ENCODE measurements around the gene COG5.

DNA sequence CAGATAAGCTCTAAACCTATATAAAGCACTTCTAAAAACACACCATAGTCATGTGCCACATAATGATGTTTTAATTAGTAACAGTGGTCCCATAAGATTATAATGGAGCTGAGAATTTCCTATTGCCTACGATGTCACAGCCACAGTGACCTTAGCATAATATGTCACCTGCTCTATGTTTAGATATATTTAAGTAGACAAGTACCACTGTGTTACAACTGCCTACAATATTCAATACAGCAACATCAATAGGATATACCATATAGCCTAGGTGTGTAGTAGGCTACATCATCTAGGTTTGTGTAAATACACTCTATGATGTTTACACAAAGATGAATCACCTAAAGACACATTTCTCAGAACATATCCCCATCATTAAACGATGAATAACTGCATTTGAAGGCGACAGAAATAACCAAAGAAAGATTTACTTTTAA lies 69.4 kb downstream of the COG5 start:
- TF ChIP-seq SPI1 (IDR thresholded peaks at IDR 0.05; ENCODE audit: borderline replicate concordance, insufficient read depth, low read depth, low read length) (no peak), POLR2AphosphoS2 (IDR thresholded peaks at IDR 0.05; ENCODE audit: low read depth, low read length) (no peak), EED (IDR thresholded peaks at IDR 0.05; ENCODE audit: low read depth) (no peak), POLR2A (IDR thresholded peaks at IDR 0.05; ENCODE audit: low read depth, low read length) (no peak), GATAD2B (conservative IDR thresholded peaks at IDR 0.05; ENCODE audit: low read depth) (no peak), ZBED1 (IDR thresholded peaks at IDR 0.05; ENCODE audit: borderline replicate concordance) (no peak)
- TF ChIP-seq, protein P1, sequence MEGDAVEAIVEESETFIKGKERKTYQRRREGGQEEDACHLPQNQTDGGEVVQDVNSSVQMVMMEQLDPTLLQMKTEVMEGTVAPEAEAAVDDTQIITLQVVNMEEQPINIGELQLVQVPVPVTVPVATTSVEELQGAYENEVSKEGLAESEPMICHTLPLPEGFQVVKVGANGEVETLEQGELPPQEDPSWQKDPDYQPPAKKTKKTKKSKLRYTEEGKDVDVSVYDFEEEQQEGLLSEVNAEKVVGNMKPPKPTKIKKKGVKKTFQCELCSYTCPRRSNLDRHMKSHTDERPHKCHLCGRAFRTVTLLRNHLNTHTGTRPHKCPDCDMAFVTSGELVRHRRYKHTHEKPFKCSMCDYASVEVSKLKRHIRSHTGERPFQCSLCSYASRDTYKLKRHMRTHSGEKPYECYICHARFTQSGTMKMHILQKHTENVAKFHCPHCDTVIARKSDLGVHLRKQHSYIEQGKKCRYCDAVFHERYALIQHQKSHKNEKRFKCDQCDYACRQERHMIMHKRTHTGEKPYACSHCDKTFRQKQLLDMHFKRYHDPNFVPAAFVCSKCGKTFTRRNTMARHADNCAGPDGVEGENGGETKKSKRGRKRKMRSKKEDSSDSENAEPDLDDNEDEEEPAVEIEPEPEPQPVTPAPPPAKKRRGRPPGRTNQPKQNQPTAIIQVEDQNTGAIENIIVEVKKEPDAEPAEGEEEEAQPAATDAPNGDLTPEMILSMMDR (IDR thresholded peaks at IDR 0.05 in 2 of 3, conservative IDR thresholded peaks at IDR 0.05 in 1 of 3; ENCODE audit: control insufficient read depth in 2 of 3, extremely low read depth in 1 of 3, insufficient read depth in 1 of 3, low read depth in 3 of 3, low read length in 3 of 3), result no peak
- TF ChIP-seq, protein P2, sequence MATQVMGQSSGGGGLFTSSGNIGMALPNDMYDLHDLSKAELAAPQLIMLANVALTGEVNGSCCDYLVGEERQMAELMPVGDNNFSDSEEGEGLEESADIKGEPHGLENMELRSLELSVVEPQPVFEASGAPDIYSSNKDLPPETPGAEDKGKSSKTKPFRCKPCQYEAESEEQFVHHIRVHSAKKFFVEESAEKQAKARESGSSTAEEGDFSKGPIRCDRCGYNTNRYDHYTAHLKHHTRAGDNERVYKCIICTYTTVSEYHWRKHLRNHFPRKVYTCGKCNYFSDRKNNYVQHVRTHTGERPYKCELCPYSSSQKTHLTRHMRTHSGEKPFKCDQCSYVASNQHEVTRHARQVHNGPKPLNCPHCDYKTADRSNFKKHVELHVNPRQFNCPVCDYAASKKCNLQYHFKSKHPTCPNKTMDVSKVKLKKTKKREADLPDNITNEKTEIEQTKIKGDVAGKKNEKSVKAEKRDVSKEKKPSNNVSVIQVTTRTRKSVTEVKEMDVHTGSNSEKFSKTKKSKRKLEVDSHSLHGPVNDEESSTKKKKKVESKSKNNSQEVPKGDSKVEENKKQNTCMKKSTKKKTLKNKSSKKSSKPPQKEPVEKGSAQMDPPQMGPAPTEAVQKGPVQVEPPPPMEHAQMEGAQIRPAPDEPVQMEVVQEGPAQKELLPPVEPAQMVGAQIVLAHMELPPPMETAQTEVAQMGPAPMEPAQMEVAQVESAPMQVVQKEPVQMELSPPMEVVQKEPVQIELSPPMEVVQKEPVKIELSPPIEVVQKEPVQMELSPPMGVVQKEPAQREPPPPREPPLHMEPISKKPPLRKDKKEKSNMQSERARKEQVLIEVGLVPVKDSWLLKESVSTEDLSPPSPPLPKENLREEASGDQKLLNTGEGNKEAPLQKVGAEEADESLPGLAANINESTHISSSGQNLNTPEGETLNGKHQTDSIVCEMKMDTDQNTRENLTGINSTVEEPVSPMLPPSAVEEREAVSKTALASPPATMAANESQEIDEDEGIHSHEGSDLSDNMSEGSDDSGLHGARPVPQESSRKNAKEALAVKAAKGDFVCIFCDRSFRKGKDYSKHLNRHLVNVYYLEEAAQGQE (IDR thresholded peaks at IDR 0.05; ENCODE audit: low read depth, low read length), result no peak
